A549 (cell line): Measurements from ENCODE around the gene ASAP2. TPM values are rescaled to one million over a fixed set of nuclear protein-coding genes. Genes with fewer than 3 reads are reported as not detected.

Experiments
- ATAC-seq, 2 experiments: fragments of 200-7000 bp in 1 of 2; fragments of >200 bp in 1 of 2; cut with Nextera tagmentation in 1 of 2; cut with Tn5 transposase in 1 of 2; 3 replicates each; pipeline versions ENCODE4 v1.8.0 to v1.9.1; 2018 to 2020; ENCODE audit warnings: mild to moderate bottlenecking in 1 of 2, moderate library complexity in 1 of 2
- CTCF ChIA-PET: fragments of 300-600 bp; sonication (Branson Sonifier 250); formaldehyde crosslinking; extraction: SDS; loops from one replicate; lab custom pipeline; 2021; ENCODE audit warnings: antibody characterized with exemption, inconsistent platforms; lab: Yijun Ruan, JAX
- POLR2A ChIA-PET: fragments of 350-600 bp; formaldehyde crosslinking; extraction: SDS; loops from one replicate; lab custom pipeline; 2021; ENCODE audit warnings: antibody characterized with exemption, inconsistent platforms; lab: Yijun Ruan, JAX
- DNase-seq, 2 experiments: peaks; one replicate each; pipeline versions ENCODE4 v3.0.0 to v3.0.0-alpha.2; 2011 to 2016; ENCODE audit warnings: low read depth in 1 of 2, low spot score in 1 of 2
- FAIRE-seq: peaks from 2 replicates; lab custom pipeline; 2011; peaks lifted over from hg19 to GRCh38; lab: Jason Lieb, UNC
- H3K27ac ChIP-seq, 2 experiments: fragments of >200 bp; sonication (Bioruptor Twin); formaldehyde crosslinking; 3 replicates each; pipeline ENCODE4 v1.5.1; 2016 to 2017
- H3K4me1 ChIP-seq: fragments of >200 bp; sonication (Bioruptor Twin); formaldehyde crosslinking; 3 replicates; pipeline ENCODE4 v1.6.1; 2016
- H3K4me2 ChIP-seq: fragments of >200 bp; sonication (Bioruptor Twin); formaldehyde crosslinking; 3 replicates; pipeline ENCODE4 v1.6.1; 2016
- H3K4me3 ChIP-seq: fragments of >200 bp; sonication (Bioruptor Twin); formaldehyde crosslinking; 3 replicates; pipeline ENCODE4 v1.5.1; 2016
- H3K9me3 ChIP-seq: fragments of >200 bp; sonication (Bioruptor Twin); formaldehyde crosslinking; 3 replicates; pipeline ENCODE4 v1.6.1; 2016
- ATOH8 ChIP-seq: fragments of 250-450 bp; sonication (Bioruptor Pico); IDR thresholded peaks from 2 replicates; pipeline ENCODE4 v1.5.0; 2020; ENCODE audit warnings: low read depth, mild to moderate bottlenecking, moderate library complexity
- CEBPB ChIP-seq, 2 experiments: fragments of >200 bp in 1 of 2; sonication (Bioruptor Twin) in 1 of 2; formaldehyde crosslinking in 1 of 2; IDR thresholded peaks; 2 replicates each; pipeline ENCODE4 v1.6.1; 2012 to 2016
- EHF ChIP-seq: fragments of 250-450 bp; sonication (Bioruptor Pico); IDR thresholded peaks from 2 replicates; pipeline ENCODE4 v1.5.0; 2020; ENCODE audit warnings: mild to moderate bottlenecking
- EHMT2 ChIP-seq: fragments of 200-600 bp; sonication (generic); IDR thresholded peaks from 2 replicates; pipeline ENCODE4 v1.6.1; 2016; ENCODE audit warnings: antibody characterized with exemption, low read depth, mild to moderate bottlenecking, moderate library complexity
- ELK1 ChIP-seq: fragments of 150-350 bp; IDR thresholded peaks from 2 replicates; pipeline ENCODE4 v1.6.1; 2014; ENCODE audit warnings: low read depth, mild to moderate bottlenecking, low read length
- HDAC2 ChIP-seq: fragments of 200-600 bp; sonication (generic); IDR thresholded peaks from 2 replicates; pipeline ENCODE4 v1.6.1; 2016
- HMGXB4 ChIP-seq: fragments of 250-450 bp; sonication (Bioruptor Pico); IDR thresholded peaks from 2 replicates; pipeline ENCODE4 v1.5.0; 2021; ENCODE audit warnings: mild to moderate bottlenecking, moderate library complexity, borderline replicate concordance
- HOXA7 ChIP-seq: fragments of 250-450 bp; sonication (Bioruptor Pico); IDR thresholded peaks from 2 replicates; pipeline ENCODE4 v1.5.0; 2020; ENCODE audit warnings: mild to moderate bottlenecking, moderate library complexity
- HOXB13 ChIP-seq: fragments of 250-450 bp; sonication (Bioruptor Pico); IDR thresholded peaks from 2 replicates; pipeline ENCODE4 v1.5.0; 2020; ENCODE audit warnings: low read depth, mild to moderate bottlenecking, moderate library complexity
- HOXB5 ChIP-seq: fragments of 250-450 bp; sonication (Bioruptor Pico); IDR thresholded peaks from 2 replicates; pipeline ENCODE4 v1.5.0; 2020; ENCODE audit warnings: mild to moderate bottlenecking, moderate library complexity
- JUN ChIP-seq, 2 experiments: fragments of >200 bp; sonication (Bioruptor Twin); formaldehyde crosslinking; IDR thresholded peaks; 2 replicates in 1 of 2; 3 replicates in 1 of 2; pipeline ENCODE4 v1.6.1; 2016 to 2017
- KDM5A ChIP-seq: fragments of 200-600 bp; sonication (generic); IDR thresholded peaks from 2 replicates; pipeline ENCODE4 v1.6.1; 2016; ENCODE audit warnings: antibody characterized with exemption, mild to moderate bottlenecking
- MAX ChIP-seq: IDR thresholded peaks from 2 replicates; pipeline ENCODE4 v1.6.1; 2012
- MYC ChIP-seq: IDR thresholded peaks from 2 replicates; pipeline ENCODE4 v1.6.1; 2012; ENCODE audit warnings: mild to moderate bottlenecking, inconsistent platforms, low read length, improper control_type of control experiment, borderline replicate concordance
- NPAS2 ChIP-seq: fragments of 250-450 bp; sonication (Bioruptor Pico); IDR thresholded peaks from 2 replicates; pipeline ENCODE4 v1.8.0; 2022; ENCODE audit warnings: mild to moderate bottlenecking, moderate library complexity, borderline replicate concordance
- POLR2A ChIP-seq: IDR thresholded peaks from 2 replicates; pipeline ENCODE4 v1.6.1; 2012; ENCODE audit warnings: mild to moderate bottlenecking, low read length
- RAD21 ChIP-seq, 2 experiments: fragments of >200 bp in 1 of 2; sonication (Bioruptor Twin) in 1 of 2; formaldehyde crosslinking in 1 of 2; IDR thresholded peaks in 1 of 2; conservative IDR thresholded peaks in 1 of 2; 2 replicates in 1 of 2; 3 replicates in 1 of 2; pipeline ENCODE4 v1.6.1; 2012 to 2018; ENCODE audit warnings: inconsistent platforms in 1 of 2
- RFX5 ChIP-seq: fragments of 450-650 bp; IDR thresholded peaks from 2 replicates; pipeline ENCODE4 v1.7.1; 2014; ENCODE audit warnings: antibody characterized with exemption, mild to moderate bottlenecking, moderate library complexity
- SREBF2 ChIP-seq: fragments of 450-650 bp; IDR thresholded peaks from 2 replicates; pipeline ENCODE4 v1.6.1; 2014; ENCODE audit warnings: mild to moderate bottlenecking, moderate library complexity
- TFCP2L1 ChIP-seq: fragments of 250-450 bp; sonication (Bioruptor Pico); IDR thresholded peaks from 2 replicates; pipeline ENCODE4 v1.5.0; 2021; ENCODE audit warnings: mild to moderate bottlenecking
- USF2 ChIP-seq: fragments of 450-650 bp; IDR thresholded peaks from 2 replicates; pipeline ENCODE4 v1.6.1; 2014; ENCODE audit warnings: antibody characterized with exemption
- ZC3H11A ChIP-seq: fragments of 450-650 bp; IDR thresholded peaks from 2 replicates; pipeline ENCODE4 v1.6.1; 2014; ENCODE audit warnings: antibody characterized with exemption, mild to moderate bottlenecking
- WGBS: methylation state at CpG from one replicate; pipeline ENCODE4 v1.1.6; 2017; ENCODE audit errors: missing lambda C conversion rate; 5-methylcytosine and 5-hydroxymethylcytosine counted together
- polyA plus RNA-seq, 4 experiments: library from polyadenylated mRNA; depleted of rRNA in 3 of 4; stranded (reverse); fragments of >200 nt; fragmentation: RNase III in 1 of 4; extraction: RNeasy Plus Mini Kit Qiagen cat#74134 plus additional on column Dnase treatment in 1 of 4; gene quantifications; 2 replicates in 3 of 4; 3 replicates in 1 of 4; pipeline ENCODE4 v1.2.3, GENCODE V29; 2011 to 2017

Gene ASAP2
- polyA plus RNA-seq, 2 of the 4 experiments (the other 2 are of a cell fraction), result 17.8 to 27.9 TPM

GRCh38 chr2:9415516-9416169, 209.0 kb downstream of the ASAP2 start:
- H3K4me3 ChIP-seq, result no peak overlapping the region
- no peaks in the 10 kb centered on the region for H3K9me3 ChIP-seq
- POLR2A ChIA-PET, result no interaction called here
- H3K4me2 ChIP-seq, result no peak overlapping the region
- FAIRE-seq, result no peak
- WGBS, result 91% methylated on average over 16 of the region's 16 CpGs
- no peak for DNase-seq
- H3K4me1 ChIP-seq, result no peaks in the 10 kb centered on the region
- CTCF ChIA-PET, result interaction anchor here (0.7 to 2.0 kb wide), 2 partner anchors 29 to 273 kb away, joined by 3 to 7 read pairs; no protein-coding TSS in a partner anchor
- ATAC-seq, result peak in 1 of 2 experiments; percentile 30; a peak in 2 of 6 replicates
- H3K27ac ChIP-seq, result no peak overlapping the region
- no peak for TF ChIP-seq ATOH8
- no peak for TF ChIP-seq TFCP2L1
- no peak for TF ChIP-seq KDM5A
- TF ChIP-seq ELK1, result no peak
- TF ChIP-seq, all 56 proteins: peak for 0

GRCh38 chr2:9416267-9416961, 209.8 kb downstream of the ASAP2 start:
- no peak for TF ChIP-seq ZC3H11A
- ATAC-seq (peak in 1 of 2 experiments; percentile 9; a peak in 1 of 6 replicates), FAIRE-seq (no peak), DNase-seq (no peak)
- no peak overlapping the region for H3K4me2 ChIP-seq
- 94% methylated on average over 9 of the region's 9 CpGs for WGBS
- peaks cover under 1% of the 10 kb centered on the region; the same call in 2 of the 3 replicates for H3K4me1 ChIP-seq
- no peaks in the 10 kb centered on the region for H3K9me3 ChIP-seq
- no peak overlapping the region for H3K27ac ChIP-seq
- CTCF ChIA-PET, result interaction anchor here (0.7 to 2.0 kb wide), 2 partner anchors 35 to 274 kb away, joined by 3 to 7 read pairs; no protein-coding TSS in a partner anchor
- H3K4me3 ChIP-seq, result no peak overlapping the region
- POLR2A ChIA-PET, result no interaction called here

- FAIRE-seq, result no peak
- Histone ChIP-seq H3K27ac (no peak overlapping the region), H3K4me3 (no peak overlapping the region), H3K9me3 (no peaks in the 10 kb centered on the region), H3K4me1 (peaks cover 6% of the 10 kb centered on the region), H3K4me2 (no peak overlapping the region)
- ATAC-seq, result no peak
- TF ChIP-seq HMGXB4, result no peak
- no peak for TF ChIP-seq EHMT2
- TF ChIP-seq USF2, result no peak
- no peak for TF ChIP-seq HOXB13 (CRISPR knock-in tag)
- TF ChIP-seq HOXA7, result no peak
- no peak for TF ChIP-seq CEBPB (IDR thresholded peaks at IDR 0.05)
- no peak for TF ChIP-seq EHF (CRISPR knock-in tag)
- ChIA-PET CTCF (interaction anchor here (0.7 to 1.4 kb wide), 2 partner anchors 24 to 35 kb away, joined by 3 read pairs; no protein-coding TSS in a partner anchor), POLR2A (no interaction called here)
- WGBS, result 95% methylated on average over 7 of the region's 7 CpGs
- DNase-seq, result no peak
Measured at GRCh38 chr2:9416962-9417316, 210.3 kb downstream of the ASAP2 start.

- CTCF ChIA-PET, result interaction anchor here (0.7 to 1.4 kb wide), 3 partner anchors 12 to 66 kb away, joined by 3 read pairs; no protein-coding TSS in a partner anchor
- ATAC-seq, result no peak
- H3K9me3 ChIP-seq, result no peaks in the 10 kb centered on the region
- no peak for DNase-seq
- no peak overlapping the region for H3K4me3 ChIP-seq
- no peak for FAIRE-seq
- H3K27ac ChIP-seq, result no peak overlapping the region
- POLR2A ChIA-PET, result no interaction called here
- peaks cover 9% of the 10 kb centered on the region for H3K4me1 ChIP-seq
- no peak overlapping the region for H3K4me2 ChIP-seq
- WGBS, result 96% methylated on average over 3 of the region's 3 CpGs
- TF ChIP-seq MYC, result no peak
- no peak for TF ChIP-seq ZC3H11A
- TF ChIP-seq JUN (IDR thresholded peaks at IDR 0.05), result no peak
- TF ChIP-seq HOXB5 (CRISPR knock-in tag), result no peak
- no peak for TF ChIP-seq RAD21 (conservative IDR thresholded peaks at IDR 0.05 in 1 of 2, IDR thresholded peaks at IDR 0.05 in 1 of 2)
- no peak for TF ChIP-seq SREBF2
- TF ChIP-seq POLR2A, result no peak
- no peak for TF ChIP-seq HOXB13 (CRISPR knock-in tag)
- TF ChIP-seq NPAS2 (CRISPR knock-in tag), result no peak
- no peak for TF ChIP-seq RFX5
- TF ChIP-seq HDAC2, result no peak
- TF ChIP-seq CEBPB (IDR thresholded peaks at IDR 0.05), result no peak
- no peak for TF ChIP-seq MAX
- TF ChIP-seq EHMT2, result no peak
Measured at GRCh38 chr2:9417725-9418124, 211.1 kb downstream of the ASAP2 start.
